ENCODE results near the gene CACNG8. TPM values are rescaled to one million over a fixed set of nuclear protein-coding genes. Genes with fewer than 3 reads are reported as not detected.

The CACNG8 gene
- total RNA-seq, 4 donors from 2014 or later, result not detected

GRCh38 chr19:54023191-54023590 lies 60.5 kb downstream of the CACNG8 start:
- no peak overlapping the region for H3K27ac ChIP-seq
- TF ChIP-seq POLR2A (IDR thresholded peaks at IDR 0.05), result no peak
- no peak for TF ChIP-seq CTCF (IDR thresholded peaks at IDR 0.05)
- H3K36me3 ChIP-seq, result no peaks in the 10 kb centered on the region
- no peak overlapping the region for H3K4me3 ChIP-seq
- H3K9me3 ChIP-seq, result no peaks in the 10 kb centered on the region
- peaks cover 0 to 48% (median 0%) of the 10 kb centered on the region in 4 donors for H3K27me3 ChIP-seq
- WGBS, 2 donors, result 40 to 49% methylated on average over 3 of the region's 3 CpGs
- peaks cover 0 to 9% (median 0%) of the 10 kb centered on the region in 3 donors for H3K4me1 ChIP-seq
- no peak for DNase-seq
- intact Hi-C loops (cut with DNase I), result loop anchor here (10.0 kb wide), 1 partner anchor 178 kb away; no protein-coding TSS in a partner anchor

- no peak for DNase-seq
- H3K4me1 ChIP-seq, result peaks cover 0 to 9% (median 0%) of the 10 kb centered on the region in 3 donors
- H3K36me3 ChIP-seq, result no peaks in the 10 kb centered on the region
- intact Hi-C loops (cut with DNase I), result loop anchor here (5.0 to 10.0 kb wide), 2 partner anchors 122 to 180 kb away; no protein-coding TSS in a partner anchor
- no peaks in the 10 kb centered on the region for H3K9me3 ChIP-seq
- H3K4me3 ChIP-seq, result no peak overlapping the region
- no peak overlapping the region for H3K27ac ChIP-seq
- peaks cover 0 to 55% (median 0%) of the 10 kb centered on the region in 4 donors for H3K27me3 ChIP-seq
- 75 to 83% methylated on average over 9 of the region's 9 CpGs for whole genome bisulfite sequencing, 2 donors
- TF ChIP-seq POLR2A (IDR thresholded peaks at IDR 0.05) (no peak), CTCF (IDR thresholded peaks at IDR 0.05) (no peak)
Measured at GRCh38 chr19:54024660-54025059, 61.9 kb downstream of the CACNG8 start.

- Histone ChIP-seq H3K9me3 (no peaks in the 10 kb centered on the region), H3K27me3 (peaks cover 0 to 72% (median 0%) of the 10 kb centered on the region in 4 donors), H3K36me3 (no peaks in the 10 kb centered on the region), H3K27ac (no peak overlapping the region), H3K4me3 (no peak overlapping the region), H3K4me1 (peaks cover 0 to 9% (median 0%) of the 10 kb centered on the region in 3 donors)
- intact Hi-C loops (cut with DNase I), result loop anchor here (5.0 to 10.0 kb wide), 2 partner anchors 124 to 182 kb away; no protein-coding TSS in a partner anchor
- TF ChIP-seq CTCF (IDR thresholded peaks at IDR 0.05) (no peak), POLR2A (IDR thresholded peaks at IDR 0.05) (no peak)
- 55 to 59% methylated on average over 7 of the region's 7 CpGs for WGBS, 2 donors
- DNase-seq, result no peak
Measured at GRCh38 chr19:54026656-54027055, 63.9 kb downstream of the CACNG8 start.

GRCh38 chr19:54029301-54029700 lies 66.6 kb downstream of the CACNG8 start:
- TF ChIP-seq CTCF (IDR thresholded peaks at IDR 0.05) (no peak), POLR2A (IDR thresholded peaks at IDR 0.05) (no peak)
- Histone ChIP-seq H3K27me3 (peaks cover 0 to 60% (median 0%) of the 10 kb centered on the region in 4 donors), H3K4me3 (no peak overlapping the region), H3K4me1 (peaks cover 0 to under 1% (median 0%) of the 10 kb centered on the region in 3 donors), H3K36me3 (no peaks in the 10 kb centered on the region), H3K9me3 (no peaks in the 10 kb centered on the region), H3K27ac (no peak overlapping the region)
- intact Hi-C loops (cut with DNase I), result loop anchor here (5.0 to 10.0 kb wide), 2 partner anchors 127 to 184 kb away; no protein-coding TSS in a partner anchor
- WGBS, 2 donors, result 69 to 71% methylated on average over 3 of the region's 3 CpGs
- DNase-seq, result no peak

GRCh38 chr19:54029930-54030490 lies 67.3 kb downstream of the CACNG8 start:
- DNase-seq, result no peak
- H3K9me3 ChIP-seq, result no peaks in the 10 kb centered on the region
- no peak for TF ChIP-seq POLR2A (IDR thresholded peaks at IDR 0.05)
- peak in 4 of 6 experiments; percentile 20 to 52 (median 44) for TF ChIP-seq CTCF (IDR thresholded peaks at IDR 0.05)
- intact Hi-C loops (cut with DNase I), result loop anchor here (5.0 to 10.0 kb wide), 2 partner anchors 128 to 185 kb away; no protein-coding TSS in a partner anchor
- no peaks in the 10 kb centered on the region for H3K4me1 ChIP-seq
- peaks cover 0 to 53% (median 0%) of the 10 kb centered on the region in 4 donors for H3K27me3 ChIP-seq
- H3K36me3 ChIP-seq, result no peaks in the 10 kb centered on the region
- H3K4me3 ChIP-seq, result no peak overlapping the region
- H3K27ac ChIP-seq, result no peak overlapping the region
- WGBS, 2 donors, result 35 to 40% methylated on average over 9 of the region's 9 CpGs
